SK-N-SH (cell line): ENCODE measurements around the gene IL37. TPM values are rescaled to one million over a fixed set of nuclear protein-coding genes. Genes with fewer than 3 reads are reported as not detected.

Source experiments
- CTCF ChIA-PET: fragments of 300-600, 350-600 bp; formaldehyde crosslinking; extraction: SDS; loops from one replicate; lab custom pipeline; 2021; lab: Yijun Ruan, JAX
- POLR2A ChIA-PET: fragments of 350-600 bp; sonication (Branson Sonifier 250); formaldehyde crosslinking; extraction: SDS; loops from one replicate; lab custom pipeline; 2020; ENCODE audit warnings: antibody characterized with exemption, inconsistent platforms; lab: Yijun Ruan, JAX
- DNase-seq: peaks from one replicate; pipeline ENCODE4 v3.0.0; 2012
- H2AFZ ChIP-seq: fragments of 200-600 bp; sonication (generic); 2 replicates; pipeline ENCODE4 v1.8.1; 2016; ENCODE audit warnings: antibody characterized with exemption, mild to moderate bottlenecking, low read depth
- H3F3A ChIP-seq: fragments of 200-600 bp; sonication (generic); replicated peaks from 2 replicates; pipeline ENCODE3; 2016; ENCODE audit warnings: antibody characterized with exemption, mild to moderate bottlenecking; ENCODE audit not compliant: insufficient read depth
- H3K27ac ChIP-seq, 2 experiments: fragments of 200-500 bp in 1 of 2; fragments of 200-600 bp in 1 of 2; sonication (Bioruptor generic) in 1 of 2; sonication (generic), shearing (Covaris generic) in 1 of 2; 2 replicates each; pipeline versions ENCODE4 v1.5.1 to v1.6.1; 2014 to 2016; ENCODE audit warnings: low read depth in 2 of 2, inconsistent platforms in 1 of 2, low read length in 1 of 2, mild to moderate bottlenecking in 1 of 2, mixed read lengths in 1 of 2
- H3K27me3 ChIP-seq: fragments of 200-600 bp; sonication (generic), shearing (Covaris generic); 2 replicates; pipeline ENCODE4 v1.6.1; 2016; ENCODE audit warnings: mixed run types; ENCODE audit not compliant: insufficient read depth
- H3K36me3 ChIP-seq, 2 experiments: fragments of 200-500 bp in 1 of 2; fragments of 200-600 bp in 1 of 2; sonication (Bioruptor generic) in 1 of 2; sonication (generic) in 1 of 2; replicated peaks in 1 of 2; 2 replicates each; pipeline versions ENCODE3 to v1.5.1; 2014 to 2016; ENCODE audit warnings: low read length in 1 of 2, mild to moderate bottlenecking in 1 of 2; ENCODE audit not compliant: insufficient read depth in 2 of 2, control insufficient read depth in 1 of 2
- H3K4me1 ChIP-seq, 2 experiments: fragments of 200-500 bp in 1 of 2; fragments of 200-600 bp in 1 of 2; sonication (Bioruptor generic) in 1 of 2; sonication (generic), shearing (Covaris generic) in 1 of 2; 2 replicates each; pipeline versions ENCODE4 v1.5.1 to v1.6.1; 2014 to 2016; ENCODE audit warnings: low read depth in 1 of 2, low read length in 1 of 2, mixed run types in 1 of 2; ENCODE audit not compliant: insufficient read depth in 2 of 2, control insufficient read depth in 1 of 2
- H3K4me2 ChIP-seq: fragments of 200-600 bp; sonication (generic), shearing (Covaris generic); 2 replicates; pipeline ENCODE4 v1.6.1; 2017; ENCODE audit warnings: mixed run types
- H3K4me3 ChIP-seq, 2 experiments: fragments of 200-500 bp in 1 of 2; fragments of 200-600 bp in 1 of 2; sonication (Bioruptor generic) in 1 of 2; sonication (generic), shearing (Covaris generic) in 1 of 2; 2 replicates each; pipeline versions ENCODE4 v1.5.1 to v1.8.1; 2014 to 2016; ENCODE audit warnings: low read depth in 2 of 2, inconsistent platforms in 1 of 2, low read length in 1 of 2, mild to moderate bottlenecking in 1 of 2, mixed read lengths in 1 of 2, moderate library complexity in 1 of 2
- H3K79me2 ChIP-seq: fragments of 200-600 bp; sonication (generic); 2 replicates; pipeline ENCODE4 v1.8.1; 2017; ENCODE audit warnings: mild to moderate bottlenecking; ENCODE audit not compliant: insufficient read depth
- H3K9ac ChIP-seq: fragments of 200-600 bp; sonication (generic); 2 replicates; pipeline ENCODE4 v1.6.1; 2017; ENCODE audit warnings: mixed run types
- H3K9me2 ChIP-seq: fragments of 200-600 bp; sonication (generic); 2 replicates; pipeline ENCODE4 v1.6.1; 2017; ENCODE audit warnings: mixed run types
- H3K9me3 ChIP-seq: fragments of 200-600 bp; sonication (generic); 2 replicates; pipeline ENCODE4 v1.6.1; 2017; ENCODE audit warnings: mixed run types, mild to moderate bottlenecking, moderate library complexity
- H4K20me1 ChIP-seq: fragments of 200-600 bp; sonication (generic); 2 replicates; pipeline ENCODE4 v1.6.1; 2017; ENCODE audit warnings: mild to moderate bottlenecking, mixed run types; ENCODE audit not compliant: insufficient read depth
- EZH2phosphoT487 ChIP-seq: fragments of 200-600 bp; sonication (generic); IDR thresholded peaks from 2 replicates; pipeline ENCODE4 v1.6.1; 2017; ENCODE audit warnings: low read depth, mixed run types, mild to moderate bottlenecking, antibody characterized with exemption, moderate library complexity, borderline replicate concordance
- FOXJ3 ChIP-seq: sonication (generic); formaldehyde crosslinking; IDR thresholded peaks from 2 replicates; pipeline ENCODE4 v1.5.1; 2020; ENCODE audit warnings: mild to moderate bottlenecking, missing genetic modification reagents
- GATA2 ChIP-seq: sonication (generic); formaldehyde crosslinking; IDR thresholded peaks from 2 replicates; pipeline ENCODE4 v1.5.0; 2020; ENCODE audit warnings: mild to moderate bottlenecking, missing genetic modification reagents
- JUND ChIP-seq: IDR thresholded peaks from 2 replicates; pipeline ENCODE4 v1.4.0; 2012
- MXI1 ChIP-seq: IDR thresholded peaks from 2 replicates; pipeline ENCODE4 v1.6.1; 2012; ENCODE audit warnings: mild to moderate bottlenecking, low read depth, low read length, improper control_type of control experiment
- NFIC ChIP-seq: IDR thresholded peaks from 2 replicates; pipeline ENCODE4 v1.4.0; 2012; ENCODE audit warnings: borderline replicate concordance
- NRF1 ChIP-seq: IDR thresholded peaks from 2 replicates; pipeline ENCODE4 v1.6.1; 2012; ENCODE audit warnings: low read depth, mild to moderate bottlenecking, low read length
- RAD21 ChIP-seq: IDR thresholded peaks from 2 replicates; pipeline ENCODE4 v1.6.1; 2012; ENCODE audit warnings: mild to moderate bottlenecking, low read length
- RXRA ChIP-seq: IDR thresholded peaks from 2 replicates; pipeline ENCODE4 v1.4.0; 2012; ENCODE audit warnings: low read depth, mild to moderate bottlenecking, borderline replicate concordance
- SIN3A ChIP-seq: IDR thresholded peaks from 2 replicates; pipeline ENCODE4 v1.6.1; 2012; ENCODE audit warnings: low read depth, mild to moderate bottlenecking, low read length, moderate library complexity, borderline replicate concordance
- SMC3 ChIP-seq: IDR thresholded peaks from 2 replicates; pipeline ENCODE4 v1.6.1; 2012; ENCODE audit warnings: low read depth, low read length, improper control_type of control experiment
- TAF1 ChIP-seq: IDR thresholded peaks from 2 replicates; pipeline ENCODE4 v1.6.1; 2012; ENCODE audit warnings: low read depth, mild to moderate bottlenecking, low read length, moderate library complexity, borderline replicate concordance
- TEAD4 ChIP-seq: IDR thresholded peaks from 2 replicates; pipeline ENCODE4 v1.4.0; 2012; ENCODE audit warnings: mild to moderate bottlenecking, borderline replicate concordance; ENCODE audit not compliant: insufficient read depth
- YY1 ChIP-seq: IDR thresholded peaks from 2 replicates; pipeline ENCODE4 v1.4.0; 2012; ENCODE audit warnings: low read depth, mild to moderate bottlenecking
- WGBS: methylation state at CpG from one replicate; pipeline ENCODE4 v1.1.6; 2017; ENCODE audit warnings: low lambda C conversion rate; 5-methylcytosine and 5-hydroxymethylcytosine counted together
- polyA plus RNA-seq, 3 experiments: library from polyadenylated mRNA; depleted of rRNA; stranded (reverse); fragments of >200 nt; gene quantifications; 2 replicates each; pipeline ENCODE4 v1.2.3, GENCODE V29; 2012
- TF ChIP-seq, protein P1 (sequence below): fragments of 150-350 bp; IDR thresholded peaks from 2 replicates; pipeline ENCODE4 v1.6.1; 2017; ENCODE audit warnings: antibody characterized with exemption, low read length, low read depth, borderline replicate concordance
- TF ChIP-seq, protein P2 (sequence below): IDR thresholded peaks from 2 replicates; pipeline ENCODE4 v1.4.0; 2012; ENCODE audit warnings: low read depth
- TF ChIP-seq, protein P3 (sequence below): fragments of 150-350 bp; IDR thresholded peaks from 2 replicates; pipeline ENCODE4 v1.6.1; 2016; ENCODE audit warnings: mild to moderate bottlenecking, low read depth, low read length
- TF ChIP-seq, protein P4 (sequence below): IDR thresholded peaks from 2 replicates; pipeline ENCODE4; 2012
- TF ChIP-seq, protein P5 (sequence below): fragments of 200-600 bp; sonication (generic); IDR thresholded peaks from 2 replicates; pipeline ENCODE4 v1.6.1; 2017; ENCODE audit warnings: antibody characterized with exemption, mild to moderate bottlenecking, moderate library complexity

Gene IL37
- polyA plus RNA-seq, 1 of the 3 experiments (the other 2 are of a cell fraction), result not detected

DNA sequence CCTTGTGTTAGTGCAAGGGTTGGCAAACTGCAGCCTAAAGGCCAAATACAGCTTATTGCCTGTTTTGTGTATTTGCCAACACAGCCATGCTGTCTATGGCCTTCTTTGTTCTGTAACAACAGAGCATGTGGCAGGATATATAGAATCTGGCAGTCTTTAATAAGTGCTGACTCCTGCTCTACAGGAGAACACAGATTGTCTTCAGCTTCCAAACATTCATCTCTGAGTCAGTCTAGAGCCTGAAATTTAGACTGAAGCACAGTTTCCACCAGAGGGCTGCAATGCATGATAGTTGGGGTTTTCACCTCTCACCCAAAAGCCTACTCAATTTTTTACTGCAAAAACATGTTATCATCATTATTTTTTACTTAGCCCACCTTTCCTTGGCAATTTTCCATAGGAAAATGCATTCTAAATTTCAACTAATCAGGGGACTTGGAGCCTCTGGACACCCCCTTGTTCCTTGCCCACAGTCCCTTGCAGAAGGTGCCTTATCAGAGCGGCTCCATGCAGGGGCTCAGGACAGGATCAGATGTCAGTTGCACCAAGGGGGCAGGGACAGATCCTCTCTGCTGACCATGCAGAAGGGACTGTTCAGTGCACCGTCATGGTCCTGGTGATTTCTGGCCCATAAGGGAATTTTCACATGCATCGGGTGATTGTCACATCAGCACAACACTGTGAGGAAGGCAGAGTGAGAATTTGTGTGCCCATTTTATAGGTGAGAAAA is 12.4 kb downstream of the IL37 start:
- Histone ChIP-seq H3K27me3 (peaks cover 24% of the 10 kb centered on the region; the same call in 1 of the 2 replicates), H3K79me2 (no peaks in the 10 kb centered on the region), H3K4me3 (no peak overlapping the region), H3K9me3 (no peaks in the 10 kb centered on the region), H4K20me1 (no peaks in the 10 kb centered on the region), H3K9ac (no peak overlapping the region), H3K9me2 (no peaks in the 10 kb centered on the region), H3K36me3 (no peaks in the 10 kb centered on the region), H3K4me2 (no peak overlapping the region), H3F3A (no peaks in the 10 kb centered on the region), H3K27ac (no peak overlapping the region), H3K4me1 (no peaks in the 10 kb centered on the region), H2AFZ (no peak overlapping the region)
- CTCF ChIA-PET, result interaction anchor here (1.0 to 4.2 kb wide), 3 partner anchors 18 to 323 kb away, joined by 3 to 16 read pairs (median 4); no protein-coding TSS in a partner anchor
- no peak for TF ChIP-seq GATA2
- no peak for TF ChIP-seq RAD21
- TF ChIP-seq YY1, result no peak
- TF ChIP-seq EZH2phosphoT487, result no peak
- no peak for TF ChIP-seq TAF1
- TF ChIP-seq RXRA, result no peak
- no peak for TF ChIP-seq MXI1
- POLR2A ChIA-PET, result no interaction called here
- DNase-seq, result no peak
- WGBS, result 25% methylated on average over 3 of the region's 3 CpGs

DNA sequence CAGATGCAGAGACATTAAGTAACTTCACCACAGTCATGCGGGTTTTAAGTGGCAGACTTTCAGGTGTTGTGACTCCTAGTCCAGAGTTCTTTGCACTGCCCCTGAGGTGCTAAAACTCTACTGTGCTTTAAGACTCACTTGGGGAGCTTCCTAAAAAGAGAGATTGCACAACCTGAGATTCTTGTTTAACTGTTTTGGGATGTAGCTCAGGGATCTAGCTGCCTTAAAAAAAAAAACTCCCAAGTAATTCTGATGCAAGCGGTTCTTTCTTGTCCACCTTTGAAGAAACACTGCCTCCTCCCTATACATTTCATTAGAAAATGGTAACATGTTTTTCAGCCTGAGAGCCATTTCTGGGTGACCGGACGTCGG is 13.0 kb downstream of the IL37 start:
- no peak for TF ChIP-seq GATA2
- TF ChIP-seq NFIC, result no peak
- no peak for TF ChIP-seq JUND
- TF ChIP-seq, protein P1, sequence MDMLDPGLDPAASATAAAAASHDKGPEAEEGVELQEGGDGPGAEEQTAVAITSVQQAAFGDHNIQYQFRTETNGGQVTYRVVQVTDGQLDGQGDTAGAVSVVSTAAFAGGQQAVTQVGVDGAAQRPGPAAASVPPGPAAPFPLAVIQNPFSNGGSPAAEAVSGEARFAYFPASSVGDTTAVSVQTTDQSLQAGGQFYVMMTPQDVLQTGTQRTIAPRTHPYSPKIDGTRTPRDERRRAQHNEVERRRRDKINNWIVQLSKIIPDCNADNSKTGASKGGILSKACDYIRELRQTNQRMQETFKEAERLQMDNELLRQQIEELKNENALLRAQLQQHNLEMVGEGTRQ, result no peak
- TF ChIP-seq, protein P2, sequence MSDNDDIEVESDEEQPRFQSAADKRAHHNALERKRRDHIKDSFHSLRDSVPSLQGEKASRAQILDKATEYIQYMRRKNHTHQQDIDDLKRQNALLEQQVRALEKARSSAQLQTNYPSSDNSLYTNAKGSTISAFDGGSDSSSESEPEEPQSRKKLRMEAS, result no peak
- TF ChIP-seq, protein P3, sequence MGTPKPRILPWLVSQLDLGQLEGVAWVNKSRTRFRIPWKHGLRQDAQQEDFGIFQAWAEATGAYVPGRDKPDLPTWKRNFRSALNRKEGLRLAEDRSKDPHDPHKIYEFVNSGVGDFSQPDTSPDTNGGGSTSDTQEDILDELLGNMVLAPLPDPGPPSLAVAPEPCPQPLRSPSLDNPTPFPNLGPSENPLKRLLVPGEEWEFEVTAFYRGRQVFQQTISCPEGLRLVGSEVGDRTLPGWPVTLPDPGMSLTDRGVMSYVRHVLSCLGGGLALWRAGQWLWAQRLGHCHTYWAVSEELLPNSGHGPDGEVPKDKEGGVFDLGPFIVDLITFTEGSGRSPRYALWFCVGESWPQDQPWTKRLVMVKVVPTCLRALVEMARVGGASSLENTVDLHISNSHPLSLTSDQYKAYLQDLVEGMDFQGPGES, result no peak
- no peak for TF ChIP-seq SIN3A
- no peak for TF ChIP-seq TEAD4
- TF ChIP-seq, protein P4, sequence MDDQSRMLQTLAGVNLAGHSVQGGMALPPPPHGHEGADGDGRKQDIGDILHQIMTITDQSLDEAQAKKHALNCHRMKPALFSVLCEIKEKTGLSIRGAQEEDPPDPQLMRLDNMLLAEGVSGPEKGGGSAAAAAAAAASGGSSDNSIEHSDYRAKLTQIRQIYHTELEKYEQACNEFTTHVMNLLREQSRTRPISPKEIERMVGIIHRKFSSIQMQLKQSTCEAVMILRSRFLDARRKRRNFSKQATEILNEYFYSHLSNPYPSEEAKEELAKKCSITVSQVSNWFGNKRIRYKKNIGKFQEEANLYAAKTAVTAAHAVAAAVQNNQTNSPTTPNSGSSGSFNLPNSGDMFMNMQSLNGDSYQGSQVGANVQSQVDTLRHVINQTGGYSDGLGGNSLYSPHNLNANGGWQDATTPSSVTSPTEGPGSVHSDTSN, result no peak
- TF ChIP-seq RXRA, result no peak
- TF ChIP-seq, protein P5, sequence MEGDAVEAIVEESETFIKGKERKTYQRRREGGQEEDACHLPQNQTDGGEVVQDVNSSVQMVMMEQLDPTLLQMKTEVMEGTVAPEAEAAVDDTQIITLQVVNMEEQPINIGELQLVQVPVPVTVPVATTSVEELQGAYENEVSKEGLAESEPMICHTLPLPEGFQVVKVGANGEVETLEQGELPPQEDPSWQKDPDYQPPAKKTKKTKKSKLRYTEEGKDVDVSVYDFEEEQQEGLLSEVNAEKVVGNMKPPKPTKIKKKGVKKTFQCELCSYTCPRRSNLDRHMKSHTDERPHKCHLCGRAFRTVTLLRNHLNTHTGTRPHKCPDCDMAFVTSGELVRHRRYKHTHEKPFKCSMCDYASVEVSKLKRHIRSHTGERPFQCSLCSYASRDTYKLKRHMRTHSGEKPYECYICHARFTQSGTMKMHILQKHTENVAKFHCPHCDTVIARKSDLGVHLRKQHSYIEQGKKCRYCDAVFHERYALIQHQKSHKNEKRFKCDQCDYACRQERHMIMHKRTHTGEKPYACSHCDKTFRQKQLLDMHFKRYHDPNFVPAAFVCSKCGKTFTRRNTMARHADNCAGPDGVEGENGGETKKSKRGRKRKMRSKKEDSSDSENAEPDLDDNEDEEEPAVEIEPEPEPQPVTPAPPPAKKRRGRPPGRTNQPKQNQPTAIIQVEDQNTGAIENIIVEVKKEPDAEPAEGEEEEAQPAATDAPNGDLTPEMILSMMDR, result no peak
- TF ChIP-seq NRF1, result no peak
- no peak for TF ChIP-seq SMC3
- no peak for TF ChIP-seq FOXJ3 (CRISPR knock-in tag)
- no peak for TF ChIP-seq TAF1
- POLR2A ChIA-PET, result no interaction called here
- 32% methylated on average over 5 of the region's 5 CpGs for WGBS
- peaks cover 24% of the 10 kb centered on the region; the same call in 1 of the 2 replicates for H3K27me3 ChIP-seq
- no peaks in the 10 kb centered on the region for H4K20me1 ChIP-seq
- H3K9ac ChIP-seq, result no peak overlapping the region
- CTCF ChIA-PET, result interaction anchor here (4.2 kb wide), 1 partner anchor 18 kb away, joined by 16 read pairs; no protein-coding TSS in a partner anchor
- no peaks in the 10 kb centered on the region for H3K4me1 ChIP-seq
- no peak overlapping the region for H3K4me3 ChIP-seq
- H3K79me2 ChIP-seq, result no peaks in the 10 kb centered on the region
- H2AFZ ChIP-seq, result no peak overlapping the region
- no peaks in the 10 kb centered on the region for H3F3A ChIP-seq
- no peaks in the 10 kb centered on the region for H3K9me3 ChIP-seq
- no peak overlapping the region for H3K4me2 ChIP-seq
- no peaks in the 10 kb centered on the region for H3K36me3 ChIP-seq
- H3K27ac ChIP-seq, result no peak overlapping the region
- no peak for DNase-seq
- no peaks in the 10 kb centered on the region for H3K9me2 ChIP-seq
